ENCODE results near the gene WASF1. TPM values are rescaled to one million over a fixed set of nuclear protein-coding genes. Genes with fewer than 3 reads are reported as not detected.

WASF1 gene
- total RNA-seq, 1 experiment from 2014 or later = 28.6 TPM

DNA sequence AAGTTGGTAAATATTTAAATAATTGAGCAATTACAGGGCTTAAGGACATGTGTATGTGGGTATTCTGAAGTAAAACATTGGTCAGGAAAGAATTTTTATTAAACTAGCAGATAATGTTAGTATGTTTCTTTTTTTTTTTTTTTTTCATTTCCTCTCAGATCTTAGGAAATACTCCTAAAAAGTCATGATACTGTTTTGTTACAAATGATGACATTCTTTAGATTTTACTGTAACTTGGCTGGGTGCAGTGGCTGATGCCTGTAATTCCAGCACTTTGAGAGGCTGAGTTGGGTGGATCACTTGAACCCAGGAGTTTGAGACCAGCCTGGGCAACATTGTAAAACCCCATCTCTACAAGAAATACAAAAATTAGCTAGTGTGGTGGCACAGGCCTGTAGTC is 42.3 kb upstream of the WASF1 start:
- H3K9me3 Mint-ChIP-seq = no peaks in the 10 kb centered on the region; a peak in 1 of 5 replicates
- no peak overlapping the region for H4K91ac ChIP-seq (ENCODE audit: insufficient read length, low read depth, low read length)

More for the DNA sequence above, 42.3 kb upstream of the WASF1 start:
- no peak overlapping the region for H2BK12ac ChIP-seq (ENCODE audit: insufficient read length, low read depth, low read length)
- H3K27me3 Mint-ChIP-seq (ENCODE audit: low read depth) = no peaks in the 10 kb centered on the region
- H3K27ac Mint-ChIP-seq = no peak overlapping the region
- no peak overlapping the region for H2AFZ ChIP-seq (ENCODE audit: low read length)
- no peaks in the 10 kb centered on the region for H4K20me1 ChIP-seq (ENCODE audit: control insufficient read depth, insufficient read depth, insufficient read length)
- H3K79me2 ChIP-seq (ENCODE audit: insufficient read depth, low read length) = no peaks in the 10 kb centered on the region
- H3K4me1 ChIP-seq (ENCODE audit: insufficient read depth, low read length) = no peaks in the 10 kb centered on the region
- H2BK15ac ChIP-seq (ENCODE audit: low read depth, low read length) = no peak overlapping the region
- no peak overlapping the region for H4K8ac ChIP-seq (replicated peaks; ENCODE audit: insufficient read length, low read depth, low read length)
- H3T11ph ChIP-seq (ENCODE audit: low read length) = no peak overlapping the region
- no peak overlapping the region for H3K4me3 Mint-ChIP-seq
- H3K27me3 ChIP-seq (ENCODE audit: insufficient read depth, low read length) = no peaks in the 10 kb centered on the region
- H2BK20ac ChIP-seq (ENCODE audit: low read depth, low read length, poor library complexity, severe bottlenecking) = no peak overlapping the region
- no peaks in the 10 kb centered on the region for H3K23me2 ChIP-seq (ENCODE audit: insufficient read length, low read depth, low read length, poor library complexity, severe bottlenecking)
- no peaks in the 10 kb centered on the region for H3K4me1 Mint-ChIP-seq
- no peak overlapping the region for H3K56ac ChIP-seq (ENCODE audit: insufficient read length, low read depth, low read length)
- H3K27ac ChIP-seq (ENCODE audit: insufficient read length, low read depth, low read length) = no peak overlapping the region
- H3K23ac ChIP-seq (ENCODE audit: insufficient read length, low read depth, low read length) = no peak overlapping the region
- H3K79me1 ChIP-seq (ENCODE audit: insufficient read depth, low read depth, low read length, poor library complexity, severe bottlenecking) = no peaks in the 10 kb centered on the region
- TF ChIP-seq CTCF (conservative IDR thresholded peaks at IDR 0.05) = no peak
- H2AK5ac ChIP-seq (ENCODE audit: insufficient read length, low read length) = no peak overlapping the region
- H3K4ac ChIP-seq (ENCODE audit: low read depth, low read length) = no peak overlapping the region
- no peak overlapping the region for H3K18ac ChIP-seq (ENCODE audit: insufficient read length, low read depth, low read length)
- no peak overlapping the region for H3K4me2 ChIP-seq (ENCODE audit: insufficient read depth, insufficient read length, low read length)
- H3K36me3 Mint-ChIP-seq (ENCODE audit: insufficient read depth in 1 of 3, low read depth in 3 of 3) = peaks cover 9 to 46% (median 33%) of the 10 kb centered on the region in 3 experiments
- no peak overlapping the region for H3K14ac ChIP-seq (ENCODE audit: insufficient read depth, low read length)
- no peak for DNase-seq
- H2BK5ac ChIP-seq (ENCODE audit: insufficient read length, low read length) = no peak overlapping the region
- H3K9me3 ChIP-seq (ENCODE audit: control insufficient read depth, low read depth, low read length) = no peaks in the 10 kb centered on the region
- H4K5ac ChIP-seq (ENCODE audit: insufficient read length, low read depth, low read length) = no peak overlapping the region
- no peak overlapping the region for H2BK120ac ChIP-seq (ENCODE audit: low read depth, low read length, poor library complexity, severe bottlenecking)
- H3K9ac ChIP-seq (ENCODE audit: extremely low read depth, insufficient read length, low read length) = no peak overlapping the region

Data from H9 (cell line).